Ovary (tissue), 9 donors: ENCODE data around the gene JSRP1. TPM values are rescaled to one million over a fixed set of nuclear protein-coding genes. Genes with fewer than 3 reads are reported as not detected.

ENCODE experiments used
- DNase-seq, 5 donors: peaks; one replicate each; pipeline ENCODE4 v3.0.0-alpha.2; 2019 to 2020
- H3K27ac ChIP-seq, 2 donors: fragments of 200-600 bp; one replicate each; pipeline versions ENCODE4 v1.5.1 to v1.8.0; 2019 to 2022
- H3K27me3 ChIP-seq: fragments of 200-600 bp; one replicate; pipeline ENCODE4 v1.8.0; 2022
- H3K36me3 ChIP-seq: fragments of 200-600 bp; sonication (generic); one replicate; pipeline ENCODE4 v1.5.1; 2019
- H3K4me1 ChIP-seq: one replicate; pipeline ENCODE4 v1.8.1; 2013; ENCODE audit warnings: mild to moderate bottlenecking, moderate library complexity; ENCODE audit not compliant: insufficient read depth
- H3K4me3 ChIP-seq: fragments of 200-600 bp; sonication (generic); one replicate; pipeline ENCODE4 v1.5.1; 2017
- H3K9me3 ChIP-seq, 2 donors: fragments of 200-600 bp in 1 of 2; sonication (generic) in 1 of 2; one replicate each; pipeline versions ENCODE4 v1.5.1 to v1.8.1; 2013 to 2019; ENCODE audit warnings: mild to moderate bottlenecking in 1 of 2, moderate library complexity in 1 of 2
- CTCF ChIP-seq, 3 donors: fragments of 450-650 bp in 2 of 3; fragments of 200-600 bp in 1 of 3; IDR thresholded peaks; one replicate each; pipeline versions ENCODE4 v1.5.1 to v1.8.0; 2016 to 2022; ENCODE audit warnings: antibody characterized with exemption in 3 of 3, mild to moderate bottlenecking in 1 of 3
- EP300 ChIP-seq: sonication (generic); formaldehyde crosslinking; IDR thresholded peaks from one replicate; pipeline ENCODE4 v1.6.1; 2017; ENCODE audit warnings: antibody characterized with exemption
- POLR2A ChIP-seq: fragments of 450-650 bp; IDR thresholded peaks from one replicate; pipeline ENCODE4 v1.6.1; 2017; ENCODE audit warnings: antibody characterized with exemption, mild to moderate bottlenecking, moderate library complexity
- WGBS, 3 donors: extraction: QIAGEN DNeasy Blood & Tissue Kit in 1 of 3; methylation state at CpG; one replicate each; pipeline versions ENCODE4 v1.1.5 to v1.1.7; 2013 to 2017; 5-methylcytosine and 5-hydroxymethylcytosine counted together
- intact Hi-C, 4 donors: fragments of 100-400 bp; cut with DNase I; formaldehyde crosslinking; loops; one replicate each; pipeline versions ENCODE4 v1.11.0 to v1.15.1; 2022 to 2023
- polyA plus RNA-seq, 2 donors: library from polyadenylated mRNA; stranded (reverse); fragments of 200-250 nt in 1 of 2; fragments of 350-450 nt in 1 of 2; fragmentation: Illumina TruSeq in 1 of 2; extraction: RNeasy Lipid Tissue Mini Kit (QIAGEN cat#74804) in 1 of 2; gene quantifications; one replicate each; pipeline ENCODE4 v1.2.3, GENCODE V29; 2013 to 2014
- total RNA-seq, 7 donors: library from RNA; depleted of rRNA in 2 of 7; stranded (reverse); fragments of >200 nt in 2 of 7; fragmentation: NEBNext Ultra II Directional in 3 of 7; extraction: Animal tissue kit (Norgen Biotek cat#: 25700) in 3 of 7; gene quantifications; one replicate each; pipeline versions ENCODE4 v1.1.0 to v1.2.4, GENCODE V29; 2016 to 2023
- donor health status: DM: no; HTN: no; CAD: no; lungs with moderate emphysema.
- donor health status: DM: no; HTN: no; CAD: no.
- donor health status: Bipolar disorder and iron deficiency.
- donor health status: DM: yes; HTN: yes; CAD: no.
- donor health status: DM: no; HTN: no; CAD: no.
- donor health status: DM: yes; HTN: yes; CAD: no.

Gene JSRP1
- total and polyA plus RNA-seq, 9 donors, result 0.30 to 0.92 (median 0.35) TPM; not detected in 4

GRCh38 chr19:2233601-2234280 is 22.5 kb downstream of the JSRP1 start:
- no peak for TF ChIP-seq EP300
- no peak for TF ChIP-seq CTCF (IDR thresholded peaks at IDR 0.05)
- TF ChIP-seq POLR2A, result no peak
- Histone ChIP-seq H3K27me3 (no peaks in the 10 kb centered on the region), H3K27ac (no peak overlapping the region), H3K4me1 (peaks cover 12% of the 10 kb centered on the region), H3K36me3 (no peaks in the 10 kb centered on the region), H3K4me3 (no peak overlapping the region), H3K9me3 (no peaks in the 10 kb centered on the region)
- WGBS, 3 donors, result 85 to 87% (median 86%) methylated on average over 25 of the region's 25 CpGs
- intact Hi-C loops, result loop anchor here in 2 of 4 donors (5.0 to 10.0 kb wide), 2 partner anchors 66 to 69 kb away; partner anchors contain the start of gene DOT1L (in 1 of the 2)
- no peak for DNase-seq

GRCh38 chr19:2232286-2233151 is 23.7 kb downstream of the JSRP1 start:
- Histone ChIP-seq H3K36me3 (no peaks in the 10 kb centered on the region), H3K9me3 (no peaks in the 10 kb centered on the region), H3K4me3 (no peak overlapping the region), H3K27me3 (no peaks in the 10 kb centered on the region), H3K27ac (no peak overlapping the region), H3K4me1 (peaks cover 4% of the 10 kb centered on the region)
- 66 to 73% (median 71%) methylated on average over 30 of the region's 30 CpGs for WGBS, 3 donors
- TF ChIP-seq EP300 (no peak), POLR2A (no peak), CTCF (IDR thresholded peaks at IDR 0.05) (no peak)
- no peak for DNase-seq
- intact Hi-C loops, result loop anchor here in 2 of 4 donors (5.0 to 10.0 kb wide), 2 partner anchors 65 to 68 kb away; partner anchors contain the start of gene DOT1L (in 1 of the 2)

- DNase-seq, result no peak
- H3K36me3 ChIP-seq, result no peaks in the 10 kb centered on the region
- H3K27me3 ChIP-seq, result no peaks in the 10 kb centered on the region
- H3K27ac ChIP-seq, result no peak overlapping the region
- no peak overlapping the region for H3K4me3 ChIP-seq
- intact Hi-C loops, result loop anchor here in 2 of 4 donors (5.0 to 10.0 kb wide), 2 partner anchors 64 to 67 kb away; partner anchors contain the start of gene DOT1L (in 1 of the 2)
- WGBS, 3 donors, result 74 to 80% (median 78%) methylated on average over 20 to 21 of the region's 21 CpGs
- peaks cover 2% of the 10 kb centered on the region for H3K4me1 ChIP-seq
- no peaks in the 10 kb centered on the region for H3K9me3 ChIP-seq
- TF ChIP-seq POLR2A, result no peak
- TF ChIP-seq CTCF (IDR thresholded peaks at IDR 0.05), result no peak
- no peak for TF ChIP-seq EP300
Observed at GRCh38 chr19:2231621-2232221, 24.5 kb downstream of the JSRP1 start.

GRCh38 chr19:2230807-2231533 is 25.2 kb downstream of the JSRP1 start:
- 43 to 68% (median 53%) methylated on average over 11 to 12 of the region's 12 CpGs for WGBS, 3 donors
- H3K4me1 ChIP-seq, result peaks cover 2% of the 10 kb centered on the region
- no peaks in the 10 kb centered on the region for H3K27me3 ChIP-seq
- intact Hi-C loops, result loop anchor here in 2 of 4 donors (5.0 to 10.0 kb wide), 2 partner anchors 64 to 66 kb away; partner anchors contain the start of gene DOT1L (in 1 of the 2)
- no peaks in the 10 kb centered on the region for H3K9me3 ChIP-seq
- DNase-seq, result no peak
- no peaks in the 10 kb centered on the region for H3K36me3 ChIP-seq
- H3K4me3 ChIP-seq, result no peak overlapping the region
- no peak for TF ChIP-seq EP300
- TF ChIP-seq POLR2A, result no peak
- no peak for TF ChIP-seq CTCF (IDR thresholded peaks at IDR 0.05)
- no peak overlapping the region for H3K27ac ChIP-seq
